Right ventricle myocardium inferior (tissue), 1 donor: ENCODE results near the gene FAM98C. TPM values are rescaled to one million over a fixed set of nuclear protein-coding genes. Genes with fewer than 3 reads are reported as not detected.
A peak's percentile ranks its signal among the peaks of the same experiment; 100 is the strongest.

Source experiments
- ATAC-seq: fragments of 200-7000 bp; cut with Tn5 transposase; one replicate; pipeline ENCODE4 v1.9.1; 2020; ENCODE audit warnings: mild to moderate bottlenecking, moderate library complexity
- DNase-seq: peaks from one replicate; pipeline ENCODE4 v3.0.0; 2021; ENCODE audit errors: missing footprints
- intact Hi-C: fragments of 100-400 bp; cut with DNase I; formaldehyde crosslinking; loops from one replicate; pipeline ENCODE4 v1.11.0; 2022
- total RNA-seq: library from RNA; stranded (reverse); fragmentation: NEBNext Ultra II Directional; extraction: Animal tissue kit (Norgen Biotek cat#: 25700); gene quantifications from one replicate; pipeline ENCODE4 v1.2.1, GENCODE V29; 2021
- donor health status: DM: no; HTN: yes; CAD: no; lungs with severe emphysema.

Gene FAM98C
- total RNA-seq, 1 donor from 2014 or later: 15.1 TPM

DNA sequence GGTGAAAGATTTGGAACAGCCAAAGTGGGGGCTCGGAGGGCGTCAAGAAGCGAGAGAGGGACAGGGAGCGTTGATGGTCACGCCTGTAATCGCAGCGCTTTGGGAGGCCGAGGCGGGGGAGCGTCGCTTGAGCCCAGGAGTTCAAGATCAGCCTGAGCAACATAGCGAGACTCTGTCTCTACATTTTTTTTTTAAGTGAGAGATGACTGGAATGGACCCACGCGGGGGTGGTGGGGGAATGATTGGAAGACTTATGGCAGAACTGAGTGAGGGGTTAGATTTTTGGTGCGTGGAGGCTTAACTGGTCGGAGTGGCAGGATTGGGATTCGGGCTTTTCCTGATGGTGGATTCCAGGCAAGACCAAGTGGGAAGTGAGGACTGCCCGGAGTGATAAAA, 27.8 kb upstream of the FAM98C start:
- intact Hi-C loops: loop anchor here (2.0 kb wide), 1 partner anchor 28 kb away; the partner anchor contains the start of gene FAM98C
- DNase-seq (no peak), ATAC-seq (no peak)

DNA sequence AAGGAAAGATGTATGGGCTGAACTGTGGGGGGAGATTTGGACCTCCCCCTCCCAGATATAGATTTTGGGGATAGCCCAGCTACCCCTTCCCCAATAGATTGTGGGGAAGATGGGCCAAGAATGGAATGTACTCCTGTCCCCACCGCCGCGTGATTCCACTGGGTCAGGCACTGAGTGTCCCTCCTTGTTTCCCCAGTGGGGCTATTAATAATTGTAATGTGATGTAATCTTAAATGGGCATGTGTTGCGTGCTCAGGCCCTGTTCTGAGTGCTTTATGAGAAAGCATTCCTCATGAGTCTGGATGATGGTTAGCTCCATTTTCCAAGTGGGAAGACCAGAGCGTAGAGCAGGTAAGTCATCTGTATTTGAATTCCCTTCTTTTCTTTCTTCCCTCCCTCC, 27.1 kb upstream of the FAM98C start:
- intact Hi-C loops: loop anchor here (2.0 kb wide), 1 partner anchor 27 kb away; the partner anchor contains the start of gene FAM98C
- ATAC-seq (peak; percentile 30), DNase-seq (peak; percentile 54)

DNA sequence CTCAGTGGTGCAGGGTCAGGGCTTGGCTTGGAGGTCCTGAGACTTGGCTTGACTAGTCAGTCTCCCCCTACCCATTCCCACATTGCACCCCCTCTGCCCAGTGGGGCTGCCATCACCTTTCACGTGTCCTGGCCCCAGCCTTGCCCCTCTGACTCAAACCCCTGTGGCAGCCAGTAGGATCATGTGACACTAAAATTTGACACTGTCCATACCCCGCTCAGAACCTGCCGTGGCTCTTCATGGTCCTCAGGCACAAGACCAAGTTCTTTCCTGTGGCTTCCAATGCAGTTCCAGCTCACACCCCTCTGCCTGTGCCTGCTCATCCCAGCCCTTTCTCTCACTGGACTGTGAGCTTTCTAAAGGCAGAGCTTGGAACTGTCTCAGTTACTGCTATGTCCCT, 26.3 kb upstream of the FAM98C start:
- no peak for ATAC-seq
- DNase-seq: peak; percentile 34
- intact Hi-C loops: no loop called here

DNA sequence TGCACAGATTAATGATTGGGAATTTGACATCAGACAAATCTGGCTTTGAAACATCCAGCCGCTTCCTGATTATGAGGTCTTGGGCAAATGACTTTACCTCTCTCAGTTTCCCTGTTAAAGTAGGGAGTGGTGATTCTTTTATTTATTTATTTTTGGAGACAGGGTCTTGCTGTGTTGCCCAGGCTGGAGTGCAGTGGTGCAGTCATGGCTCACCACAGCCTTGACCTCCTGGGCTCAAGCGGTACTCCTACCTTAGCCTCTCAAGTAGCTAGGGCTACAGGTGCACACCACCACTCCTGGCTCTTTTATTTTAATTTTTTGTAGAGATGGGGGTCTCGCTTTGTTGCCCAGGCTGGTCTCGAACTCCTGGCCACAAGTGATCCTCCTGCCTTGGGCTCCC, 25.8 kb upstream of the FAM98C start:
- ATAC-seq (no peak), DNase-seq (peak; percentile 8)
- intact Hi-C loops: no loop called here

DNA sequence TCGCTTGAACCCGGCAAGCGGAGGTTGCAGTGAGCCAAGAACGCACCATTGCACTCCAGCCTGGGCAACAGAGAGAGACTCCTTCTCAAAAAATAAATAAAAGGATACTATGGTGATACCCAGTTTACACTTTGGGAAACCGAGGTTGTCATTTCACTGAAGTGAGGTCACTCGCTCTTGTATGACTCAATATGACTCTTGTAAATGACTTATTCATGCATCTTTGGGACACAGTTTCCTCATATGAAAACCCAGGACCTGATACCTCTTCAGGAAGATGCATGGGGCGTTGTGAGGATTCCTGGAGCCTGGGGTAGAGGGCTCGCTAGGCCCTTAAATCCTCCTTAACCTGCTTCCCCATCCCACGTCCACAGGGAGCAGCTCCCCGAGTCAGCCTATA, 24.0 kb upstream of the FAM98C start:
- DNase-seq: no peak
- intact Hi-C loops: no loop called here
- ATAC-seq: no peak

DNA sequence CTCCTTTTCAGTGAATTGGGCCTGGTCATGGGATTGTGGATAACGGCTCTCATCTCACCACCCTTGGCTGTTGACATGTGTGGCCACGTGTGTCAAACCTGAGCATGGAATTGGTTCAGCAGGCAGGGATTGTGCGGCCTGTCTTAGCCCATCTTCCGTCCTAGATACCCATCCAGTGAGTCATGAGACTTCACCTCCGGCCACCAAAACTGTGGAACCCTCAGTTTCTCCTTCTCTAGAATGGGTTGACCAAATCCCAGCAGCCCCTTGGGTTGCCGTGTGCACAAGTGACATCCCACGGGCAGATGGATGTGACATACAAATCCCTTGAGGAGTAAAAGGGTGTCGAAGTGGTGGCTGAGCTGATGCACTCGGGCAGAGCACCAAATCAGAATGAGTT, 21.8 kb upstream of the FAM98C start:
- intact Hi-C loops: no loop called here
- ATAC-seq (no peak), DNase-seq (no peak)

DNA sequence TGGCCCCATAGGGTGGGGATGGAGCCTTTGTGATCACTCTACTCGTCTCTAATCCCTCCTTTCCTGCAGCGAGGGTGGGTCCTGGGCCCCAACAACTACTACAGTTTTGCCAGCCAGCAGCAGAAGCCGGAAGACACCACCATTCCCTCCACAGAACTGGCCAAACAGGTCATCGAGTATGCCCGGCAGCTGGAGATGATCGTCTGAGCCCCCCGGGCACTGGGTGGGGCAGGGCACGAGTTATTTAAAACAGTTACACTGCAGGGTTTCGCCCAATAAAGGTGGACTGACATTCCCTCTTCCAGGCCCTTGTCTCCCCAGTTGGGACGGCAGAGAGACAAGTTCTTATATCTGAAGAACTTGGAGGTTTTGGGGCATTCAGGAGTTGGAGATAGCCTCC, 19.7 kb upstream of the FAM98C start:
- intact Hi-C loops: no loop called here
- DNase-seq: peak; percentile 61
- ATAC-seq: no peak

DNA sequence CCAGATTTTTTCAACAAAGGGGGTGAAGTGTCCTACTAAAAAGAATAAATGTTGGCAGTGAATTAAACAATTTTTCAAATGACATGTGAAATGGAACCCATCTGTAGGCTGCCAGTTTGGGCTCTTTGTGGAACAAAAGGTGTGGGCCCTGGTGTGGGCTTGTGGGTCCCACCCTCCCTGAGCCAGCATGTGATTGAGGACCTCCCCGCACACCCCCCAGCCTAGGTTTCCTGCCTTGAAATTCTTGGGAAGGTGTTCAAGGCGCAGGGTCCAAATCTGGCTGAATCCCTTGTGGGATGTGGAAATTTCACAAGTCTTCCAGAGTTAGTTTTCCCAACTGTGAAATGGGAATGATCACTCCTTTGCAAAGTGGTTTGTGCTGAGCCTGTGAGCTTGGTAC, 19.1 kb upstream of the FAM98C start:
- intact Hi-C loops: no loop called here
- DNase-seq: no peak

DNA sequence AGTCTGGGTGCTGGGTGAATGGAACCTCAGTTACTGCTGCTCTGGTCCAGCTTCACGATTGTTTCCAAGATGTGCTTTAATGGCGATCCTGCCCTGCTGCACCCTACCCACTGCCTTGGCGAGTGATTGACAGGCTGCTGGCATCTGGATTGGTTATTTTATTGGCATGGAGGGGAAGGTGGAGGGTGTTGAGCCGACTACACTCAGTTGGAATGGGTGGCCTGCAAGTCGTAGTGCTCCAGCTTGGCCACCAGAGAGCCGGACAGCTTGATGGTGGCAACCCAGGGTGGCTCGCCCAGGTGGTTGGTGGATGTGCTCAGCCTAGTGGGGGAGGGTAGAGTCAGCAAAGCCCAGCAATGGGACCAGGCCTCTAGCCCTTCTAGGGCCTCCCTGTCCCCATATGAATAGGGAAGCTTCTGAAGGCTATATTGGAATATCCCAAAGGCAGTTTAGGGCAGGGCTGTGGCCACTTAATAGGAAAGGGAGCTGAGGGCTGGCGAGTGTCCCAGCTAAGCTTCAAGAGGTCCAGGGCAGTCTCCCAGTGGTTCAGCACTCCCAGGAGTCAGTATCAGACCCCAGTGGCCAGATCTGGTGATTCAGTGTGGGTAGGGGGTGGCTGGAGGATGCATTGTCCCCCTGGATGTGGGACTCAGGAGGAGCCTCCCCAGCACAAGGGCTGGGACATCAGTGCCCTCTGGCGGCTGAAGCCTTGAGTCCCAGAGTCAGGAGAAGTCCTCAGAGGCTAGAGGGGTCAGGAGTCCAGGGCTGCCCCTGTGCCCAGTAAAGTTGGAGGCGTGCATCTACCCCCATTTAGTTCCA, 18.5 kb upstream of the FAM98C start:
- ATAC-seq (no peak), DNase-seq (no peak)
- intact Hi-C loops: no loop called here

More for the DNA sequence above, 19.1 kb upstream of the FAM98C start:
- no peak for ATAC-seq

DNA sequence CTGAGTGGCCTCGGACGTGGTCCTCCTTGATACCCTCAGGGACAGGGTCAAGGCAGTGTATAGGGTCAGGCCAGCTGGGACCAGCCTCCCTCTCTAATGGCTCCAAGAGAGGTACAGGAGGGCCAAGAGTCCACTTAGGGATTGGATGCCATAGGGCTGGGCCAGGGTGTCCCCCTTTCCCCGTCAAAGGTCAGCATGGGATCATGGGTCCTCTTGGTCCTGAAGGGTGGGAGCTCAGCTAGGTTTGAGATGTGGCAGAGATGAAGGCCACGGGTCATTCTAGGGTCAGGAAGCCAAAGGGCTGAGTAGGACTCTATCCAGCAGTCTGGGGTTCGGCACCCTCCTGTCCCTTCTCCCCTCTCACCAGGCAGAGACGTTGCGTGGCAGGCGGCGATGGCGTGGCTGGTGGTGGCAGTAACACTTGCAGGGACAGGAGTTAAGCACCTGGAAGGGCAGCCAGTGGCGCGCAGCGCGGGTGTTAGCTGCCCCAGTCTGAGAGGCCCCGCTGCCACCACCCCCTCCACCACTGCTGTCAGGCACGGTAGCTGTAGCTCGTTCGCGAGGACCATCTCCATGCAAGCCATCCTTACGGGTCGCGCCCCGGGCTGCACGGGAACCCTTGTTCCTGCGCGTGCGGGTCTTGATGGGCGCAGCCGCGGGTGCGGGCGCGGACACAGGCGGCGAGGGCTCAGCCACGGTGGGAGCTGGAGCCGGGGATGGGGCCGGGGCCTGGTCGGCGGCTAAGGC, 17.7 kb upstream of the FAM98C start:
- no peak for DNase-seq
- no peak for ATAC-seq
- intact Hi-C loops: no loop called here

DNA sequence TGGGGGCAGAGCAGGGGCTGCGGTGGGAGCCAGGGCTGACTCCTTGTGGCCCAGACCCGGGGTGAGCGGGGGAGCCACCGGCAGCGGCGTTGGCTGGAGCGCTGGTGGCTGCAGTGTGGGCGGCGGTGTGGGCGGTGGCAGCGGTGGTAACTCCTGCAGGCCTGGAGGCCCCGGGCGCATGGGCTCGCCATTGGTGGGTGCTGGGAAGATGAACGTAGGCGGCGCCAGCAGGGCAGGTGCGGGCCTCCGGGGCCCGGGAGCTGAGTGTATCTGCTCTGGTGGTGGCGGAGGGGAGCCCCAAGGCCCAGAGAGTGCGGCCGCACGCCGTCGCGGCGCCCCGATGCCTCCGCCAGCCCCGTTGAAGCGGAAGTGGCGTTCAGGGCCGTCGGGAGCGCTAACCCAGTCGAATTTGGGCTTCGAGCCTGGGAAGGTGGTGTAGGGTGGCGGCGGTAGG, 17.1 kb upstream of the FAM98C start:
- no peak for DNase-seq
- intact Hi-C loops: no loop called here
- ATAC-seq: no peak

DNA sequence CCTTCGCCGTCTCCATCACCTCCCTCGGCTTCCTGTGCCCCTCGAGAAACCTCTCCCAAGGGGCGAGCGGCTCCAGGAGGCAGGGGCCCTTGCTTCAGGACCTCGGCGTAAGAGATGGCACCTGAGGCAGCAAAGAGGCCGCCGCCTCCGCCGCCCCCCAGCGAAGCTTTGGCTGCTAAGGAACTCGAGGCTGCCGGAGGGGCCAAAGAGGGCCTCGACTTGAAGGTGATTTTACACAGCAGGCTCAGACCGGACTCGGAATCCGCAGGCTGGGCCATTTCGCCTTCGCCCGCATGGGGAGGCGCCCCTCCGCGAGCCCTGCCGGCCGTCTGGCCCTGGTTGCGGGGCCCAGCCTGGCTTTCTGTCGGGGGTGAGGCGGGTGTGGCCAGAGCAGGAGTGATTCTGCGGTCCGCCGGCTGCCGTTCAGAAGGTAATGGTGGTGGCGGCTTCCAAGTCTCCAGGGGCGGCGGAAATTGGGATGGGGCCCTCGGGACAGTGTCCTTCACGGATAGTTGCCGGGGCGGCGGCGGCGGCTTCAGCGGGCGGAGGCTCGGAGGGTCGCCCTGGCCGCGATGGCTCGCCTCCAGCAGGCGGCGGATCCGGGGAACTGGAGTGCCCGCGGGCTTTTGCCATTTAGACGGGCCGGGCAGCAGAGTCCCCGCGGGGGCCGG, 16.5 kb upstream of the FAM98C start:
- ATAC-seq (no peak), DNase-seq (no peak)
- intact Hi-C loops: no loop called here

DNA sequence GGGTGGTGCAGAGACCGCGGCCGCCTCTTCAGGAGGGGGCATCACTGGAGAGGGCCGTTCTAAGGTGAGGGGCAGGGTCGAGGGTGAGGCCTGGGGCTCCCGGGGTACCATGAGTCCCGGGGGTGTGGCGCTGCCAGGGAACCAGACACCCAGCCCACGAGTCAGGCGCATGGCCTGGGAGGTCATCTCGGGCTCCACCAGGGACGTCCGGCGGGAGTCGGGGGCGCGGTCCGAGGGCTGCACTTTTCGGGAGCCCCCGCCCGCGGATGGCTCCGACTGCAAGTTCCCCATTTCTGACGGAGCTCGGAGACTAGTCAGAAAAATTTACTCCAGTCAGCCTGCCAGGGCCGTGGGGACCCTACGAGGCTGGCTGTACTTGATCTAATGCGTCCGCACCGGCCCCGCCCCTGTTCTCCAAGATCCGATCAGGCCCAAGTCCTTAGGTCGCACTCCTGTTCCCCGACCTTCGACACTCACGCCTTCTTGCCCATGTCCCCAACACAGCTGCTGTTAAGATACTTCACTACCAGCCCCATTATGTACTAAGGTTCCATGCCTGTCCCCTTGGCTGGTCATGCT, 15.8 kb upstream of the FAM98C start:
- DNase-seq (no peak), ATAC-seq (no peak)
- intact Hi-C loops: no loop called here

DNA sequence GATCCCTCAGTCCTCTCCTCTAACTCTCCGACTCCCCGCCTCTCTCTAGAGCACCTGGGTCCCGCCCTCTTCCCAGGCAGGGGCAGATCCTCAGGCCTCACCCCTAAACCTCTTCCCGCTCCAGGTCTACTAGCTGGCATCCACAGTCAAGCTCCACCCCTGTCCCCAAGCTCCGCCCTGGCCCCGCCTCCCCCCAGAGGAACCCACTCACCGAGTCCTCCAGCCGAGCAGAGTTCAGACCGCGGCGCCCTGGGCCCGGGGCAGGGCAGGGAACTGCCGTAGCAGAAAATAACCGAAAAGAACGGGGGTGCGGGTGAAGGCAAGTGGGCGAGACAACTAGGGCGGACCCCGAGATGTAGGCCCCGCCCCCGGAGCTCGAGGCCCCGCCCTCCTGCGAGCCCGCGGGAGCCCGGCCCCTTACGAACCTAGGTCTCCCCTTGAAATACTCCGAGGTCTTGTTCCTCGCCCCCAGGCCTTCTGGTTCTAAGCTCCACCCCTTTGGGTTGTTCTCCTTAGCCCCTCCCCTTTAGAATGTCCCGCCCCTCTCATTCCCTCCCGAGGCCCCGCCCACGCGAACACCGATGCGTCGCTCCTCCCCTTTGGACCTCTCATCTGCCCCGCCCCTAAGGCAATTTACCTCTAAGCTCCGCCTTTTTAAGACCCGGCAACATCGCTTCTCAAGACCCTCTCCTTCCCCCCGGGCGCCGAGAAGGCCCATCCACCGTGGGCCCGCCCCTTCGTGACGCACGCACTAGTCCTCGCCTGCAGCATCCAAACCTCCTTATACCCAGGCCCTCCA, 15.1 kb upstream of the FAM98C start, which contains the start of gene GGN:
GGN (minus strand) TSS at position 485 of the 799 bp plus-strand sequence. CDS start 773 bp downstream, outside the sequence.
- intact Hi-C loops: no loop called here
- ATAC-seq (peak; percentile 75), DNase-seq (peak; percentile 85)

DNA sequence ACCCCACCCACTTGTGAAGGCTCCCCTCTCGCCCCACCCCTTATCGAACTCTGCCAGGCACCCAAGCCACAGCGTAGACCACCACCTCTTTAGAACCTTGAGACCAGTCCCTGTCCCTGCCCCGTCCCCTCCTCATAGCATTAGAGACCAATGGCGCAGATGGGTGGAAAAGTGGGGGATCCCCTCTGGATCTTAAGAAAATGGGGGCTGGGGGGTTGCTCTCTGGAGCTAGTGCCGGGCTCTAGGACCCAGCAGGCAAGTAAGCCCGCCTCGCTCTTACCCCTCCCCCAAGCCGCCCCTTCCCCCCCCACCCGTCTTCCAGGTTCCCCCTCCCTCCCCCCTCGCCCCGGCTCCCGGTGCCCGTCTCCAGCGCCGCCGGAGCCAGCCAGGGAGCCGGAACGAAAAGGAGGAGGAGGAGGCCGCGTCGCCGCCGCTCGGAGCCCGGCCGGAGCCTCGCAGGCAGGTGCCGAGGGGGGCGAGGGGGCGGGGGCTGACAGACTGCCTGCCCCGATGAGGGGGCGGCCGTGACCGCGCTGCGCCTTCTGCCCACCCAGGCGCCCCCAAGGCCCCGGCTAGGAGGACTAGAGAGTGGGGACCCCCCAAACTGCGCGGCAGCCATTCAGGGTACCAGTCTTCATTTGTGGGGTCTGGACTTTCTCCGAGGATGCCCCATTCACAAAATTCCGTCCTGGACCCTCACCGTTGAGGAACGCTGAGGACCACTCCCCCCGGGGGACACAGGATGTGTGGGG, 14.4 kb upstream of the FAM98C start, which contains the start of gene SPRED3:
SPRED3 (plus strand) TSS at position 349 of the 752 bp plus-strand sequence. CDS start 1,606 bp downstream, outside the sequence.
- ATAC-seq (no peak), DNase-seq (no peak)
- intact Hi-C loops: no loop called here

DNA sequence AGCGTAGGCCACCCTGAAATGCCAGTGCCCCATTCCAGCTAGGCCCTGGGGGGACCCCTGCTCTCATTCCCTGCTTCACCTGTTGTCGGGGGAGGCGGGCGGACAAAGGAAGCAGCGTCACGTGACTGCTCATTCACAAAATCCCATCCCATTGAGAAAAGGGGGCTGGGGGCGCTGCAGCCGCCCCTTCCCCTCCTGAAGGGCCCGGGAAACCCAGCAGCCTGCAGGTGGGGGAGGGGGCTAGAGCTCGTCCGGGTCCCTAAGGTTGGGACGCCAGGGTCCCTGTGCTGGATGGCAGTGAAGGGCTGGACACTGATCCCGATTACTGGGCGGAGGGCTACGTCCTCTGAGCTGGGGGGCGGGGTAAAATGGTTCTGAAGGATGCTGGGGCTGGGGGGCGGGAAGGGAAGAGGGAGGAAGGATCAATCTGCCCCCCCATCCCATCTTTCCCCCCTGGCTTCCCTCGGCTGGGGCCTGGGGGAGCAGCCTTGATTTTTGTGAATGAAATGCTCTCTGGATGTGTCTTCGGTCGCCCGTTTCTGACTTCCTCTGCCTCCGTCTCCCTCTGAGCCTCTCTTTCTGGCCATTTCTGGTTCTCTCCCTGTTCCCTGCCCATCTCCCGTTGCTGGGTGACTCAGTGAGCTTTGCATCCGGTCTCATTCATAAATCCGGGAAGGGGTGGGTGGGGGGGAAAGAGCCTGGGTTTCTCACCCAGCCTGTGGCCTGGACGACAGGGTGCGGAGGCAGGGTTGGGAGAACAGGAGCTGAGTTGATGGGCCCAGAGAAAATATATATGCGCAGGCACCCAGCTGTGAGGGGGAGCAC, 13.6 kb upstream of the FAM98C start:
- intact Hi-C loops: no loop called here
- no peak for DNase-seq
- ATAC-seq: no peak
